SK-N-SH treated with all-trans-retinoic acid at 6 μM for 48 hours (cell line): ENCODE measurements around the gene HDAC4.

Experiments used
- ARNTL ChIP-seq: fragments of 450-650 bp; formaldehyde crosslinking; IDR thresholded peaks from 2 replicates; pipeline ENCODE4 v1.5.0; 2020; ENCODE audit warnings: low read depth, mild to moderate bottlenecking, moderate library complexity, borderline replicate concordance
- CREB5 ChIP-seq: fragments of 250-450 bp; sonication (Bioruptor Pico); IDR thresholded peaks from 2 replicates; pipeline ENCODE4 v1.5.1; 2020; ENCODE audit warnings: low read depth, mild to moderate bottlenecking, moderate library complexity
- CSDC2 ChIP-seq: fragments of 250-450 bp; sonication (Bioruptor Pico); IDR thresholded peaks from 2 replicates; pipeline ENCODE4 v1.5.0; 2020; ENCODE audit warnings: mild to moderate bottlenecking, moderate library complexity
- GLIS3 ChIP-seq: fragments of 250-450 bp; sonication (Bioruptor Pico); IDR thresholded peaks from 2 replicates; pipeline ENCODE4 v1.5.0; 2020; ENCODE audit warnings: mild to moderate bottlenecking, moderate library complexity
- ISL1 ChIP-seq: fragments of 250-450 bp; sonication (Bioruptor Pico); IDR thresholded peaks from 2 replicates; pipeline ENCODE4 v2.1.2; 2022; ENCODE audit warnings: mild to moderate bottlenecking, moderate library complexity
- PATZ1 ChIP-seq: fragments of 250-450 bp; sonication (Bioruptor Pico); IDR thresholded peaks from 2 replicates; pipeline ENCODE4 v1.8.0; 2020; ENCODE audit warnings: mild to moderate bottlenecking, moderate library complexity, borderline replicate concordance
- POU6F1 ChIP-seq: fragments of 250-450 bp; sonication (Bioruptor Pico); IDR thresholded peaks from 2 replicates; pipeline ENCODE4 v1.8.0; 2021; ENCODE audit warnings: low read depth, mild to moderate bottlenecking, moderate library complexity, borderline replicate concordance
- RARB ChIP-seq: fragments of 250-450 bp; sonication (Bioruptor Pico); IDR thresholded peaks from 2 replicates; pipeline ENCODE4 v1.8.0; 2021; ENCODE audit warnings: mild to moderate bottlenecking, moderate library complexity
- ZFP30 ChIP-seq: fragments of 450-650 bp; formaldehyde crosslinking; IDR thresholded peaks from 2 replicates; pipeline ENCODE4 v1.5.0; 2022; ENCODE audit warnings: mild to moderate bottlenecking, moderate library complexity
- ZNF8 ChIP-seq: fragments of 450-650 bp; formaldehyde crosslinking; IDR thresholded peaks from 2 replicates; pipeline ENCODE4 v1.5.0; 2020; ENCODE audit warnings: mild to moderate bottlenecking, moderate library complexity

GRCh38 chr2:239393388-239393940 lies 7.4 kb downstream of the HDAC4 start:
- no peak for TF ChIP-seq POU6F1 (CRISPR knock-in tag)
- no peak for TF ChIP-seq RARB
- no peak for TF ChIP-seq PATZ1
- no peak for TF ChIP-seq ZFP30 (CRISPR knock-in tag)
- TF ChIP-seq CREB5 (CRISPR knock-in tag), result no peak
- TF ChIP-seq GLIS3, result no peak
- TF ChIP-seq ARNTL, result no peak
- no peak for TF ChIP-seq CSDC2 (CRISPR knock-in tag)
- no peak for TF ChIP-seq ISL1 (CRISPR knock-in tag)
- no peak for TF ChIP-seq ZNF8 (CRISPR knock-in tag)
